ENCODE data around the gene RSU1.

Gene RSU1

DNA sequence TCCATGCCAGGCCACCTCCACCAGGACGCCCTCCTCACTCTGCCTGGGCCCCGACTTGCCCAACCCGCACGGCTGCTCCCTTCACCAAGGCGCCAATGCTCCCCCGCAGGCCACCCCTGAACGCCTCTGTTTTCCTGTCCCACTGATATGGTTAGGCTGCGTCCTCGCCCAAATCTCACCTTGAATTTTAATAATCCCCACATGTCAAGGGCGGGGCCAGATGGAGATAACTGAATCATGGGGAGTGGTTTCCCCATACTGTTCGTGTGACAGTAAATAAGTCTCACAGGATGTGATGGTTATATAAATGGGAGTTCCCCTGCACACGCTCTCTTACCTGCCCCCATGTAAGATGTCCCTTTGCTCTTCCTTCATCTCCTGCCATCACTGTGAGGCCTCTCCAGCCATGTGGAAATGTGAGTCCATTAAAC lies 29.8 kb downstream of the RSU1 start:
- Mint-ChIP-seq H3K4me3 (peak overlapping the region; percentile 63), H3K27me3 (no peaks in the 10 kb centered on the region), H3K9me3 (peaks cover 11% of the 10 kb centered on the region), H3K4me1 (ENCODE audit: low read depth) (peaks cover 44% of the 10 kb centered on the region), H3K36me3 (ENCODE audit: low read depth) (peaks cover 65% of the 10 kb centered on the region), H3K27ac (peak overlapping the region; percentile 92)
- DNase-seq: peak; percentile 67

DNA sequence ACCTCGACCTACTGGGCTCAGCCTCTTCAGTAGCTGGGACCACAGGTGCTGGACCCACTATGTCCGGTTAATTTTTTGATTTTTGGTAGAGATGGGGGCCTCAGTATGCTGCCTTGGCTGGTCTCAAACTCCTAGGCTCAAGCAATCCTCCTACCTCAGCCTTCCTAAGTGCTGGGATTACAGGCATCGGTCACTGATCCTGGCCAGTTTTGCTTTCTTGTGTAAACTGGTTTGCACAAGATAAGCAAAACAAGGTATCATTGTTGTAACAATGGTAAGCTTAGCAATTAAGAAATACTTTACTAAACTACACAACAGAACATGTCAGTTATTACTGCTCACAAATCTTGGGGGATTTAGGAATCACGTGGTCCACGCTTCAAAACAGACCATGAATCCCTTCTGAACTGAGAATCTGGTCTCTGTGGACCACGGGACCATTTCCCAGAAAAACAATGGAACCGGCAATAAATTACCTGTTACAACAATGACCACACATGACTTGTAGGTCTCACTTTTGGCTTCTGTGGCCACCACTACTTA lies 36.8 kb downstream of the RSU1 start:
- H3K9me3 Mint-ChIP-seq: peaks cover 5% of the 10 kb centered on the region
- no peak overlapping the region for H3K27ac Mint-ChIP-seq
- H3K4me3 Mint-ChIP-seq: no peak overlapping the region
- H3K27me3 Mint-ChIP-seq: no peaks in the 10 kb centered on the region
- DNase-seq: no peak
- peaks cover 48% of the 10 kb centered on the region for H3K4me1 Mint-ChIP-seq (ENCODE audit: low read depth)
- peaks cover 55% of the 10 kb centered on the region for H3K36me3 Mint-ChIP-seq (ENCODE audit: low read depth)

DNA sequence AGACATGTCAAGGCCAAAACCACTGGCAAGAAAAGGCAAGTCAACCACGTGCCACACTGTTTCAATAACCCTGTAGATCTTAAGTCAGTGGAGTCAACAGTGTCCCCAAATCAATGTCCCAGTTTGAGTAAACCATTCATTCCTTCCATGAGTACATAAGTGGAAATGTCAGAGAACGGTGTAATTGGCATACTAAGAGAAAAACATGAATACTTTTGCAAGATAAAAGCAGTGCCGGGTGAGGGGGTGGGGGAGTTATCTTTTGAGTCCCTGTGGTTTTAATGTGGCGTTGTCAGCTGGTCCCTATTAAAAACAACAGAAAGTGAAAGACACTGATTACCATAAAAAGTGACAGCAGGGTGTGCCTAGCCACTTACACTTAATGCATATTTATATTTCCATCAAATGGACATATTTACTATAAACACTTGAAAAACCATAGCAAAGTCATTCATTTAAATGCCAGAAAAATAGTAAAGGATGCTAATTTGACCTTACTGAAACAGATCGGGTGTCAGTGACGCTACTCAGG lies 37.8 kb downstream of the RSU1 start:
- H3K27ac Mint-ChIP-seq: peak overlapping the region; percentile 85
- DNase-seq: peak; percentile 69
- no peaks in the 10 kb centered on the region for H3K9me3 Mint-ChIP-seq

DNA sequence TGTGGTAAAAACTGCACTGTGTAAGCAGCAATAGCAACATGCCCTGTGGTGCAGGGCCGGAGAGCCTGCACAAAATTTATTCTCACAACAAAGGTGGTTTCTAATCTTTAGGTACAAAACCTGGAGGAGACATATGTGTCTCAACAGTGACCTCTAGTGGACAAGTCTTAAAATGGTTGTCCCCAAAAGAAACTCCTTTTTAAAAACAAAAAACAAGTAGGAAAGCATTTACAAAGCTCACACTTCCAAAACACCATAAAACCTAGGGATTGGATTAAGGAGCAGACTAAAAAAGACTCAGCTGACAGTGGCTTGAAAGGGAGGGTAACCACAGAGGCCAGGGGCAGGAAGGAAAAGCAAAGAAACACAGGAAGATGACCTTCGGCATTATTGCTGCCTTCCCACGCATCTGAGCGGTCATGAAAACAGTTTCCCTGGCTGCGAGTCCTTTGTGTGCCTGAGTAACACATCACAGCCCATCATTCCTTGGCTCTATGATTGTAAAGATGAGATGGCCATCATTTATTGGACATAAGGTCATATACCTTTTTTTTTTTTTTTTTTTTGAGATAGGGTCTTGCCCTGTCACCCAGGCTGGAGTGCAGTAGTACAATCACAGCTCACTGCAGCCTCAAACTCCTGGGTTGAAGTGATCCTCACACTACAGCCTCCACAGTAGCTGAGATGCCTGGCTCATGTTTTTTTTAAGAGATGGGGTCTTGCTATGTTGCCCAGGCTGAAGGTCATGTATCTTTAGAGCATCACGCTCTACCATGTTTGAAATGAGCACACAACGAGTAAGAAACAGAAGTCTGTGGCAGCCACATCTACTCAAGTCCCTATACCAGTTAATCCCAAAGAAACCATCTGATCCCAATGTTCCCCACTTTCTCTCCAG lies 39.5 kb downstream of the RSU1 start:
- peaks cover 46% of the 10 kb centered on the region for H3K36me3 Mint-ChIP-seq (ENCODE audit: low read depth)
- peak overlapping the region; percentile 45 for H3K4me3 Mint-ChIP-seq
- DNase-seq: no peak
- H3K9me3 Mint-ChIP-seq: no peaks in the 10 kb centered on the region
- no peaks in the 10 kb centered on the region for H3K27me3 Mint-ChIP-seq
- H3K4me1 Mint-ChIP-seq (ENCODE audit: low read depth): peaks cover 43% of the 10 kb centered on the region
- H3K27ac Mint-ChIP-seq: peak overlapping the region; percentile 90

More for the DNA sequence above, 37.8 kb downstream of the RSU1 start:
- Mint-ChIP-seq H3K4me1 (ENCODE audit: low read depth) (peaks cover 44% of the 10 kb centered on the region), H3K27me3 (no peaks in the 10 kb centered on the region), H3K36me3 (ENCODE audit: low read depth) (peaks cover 50% of the 10 kb centered on the region), H3K4me3 (no peak overlapping the region)

DNA sequence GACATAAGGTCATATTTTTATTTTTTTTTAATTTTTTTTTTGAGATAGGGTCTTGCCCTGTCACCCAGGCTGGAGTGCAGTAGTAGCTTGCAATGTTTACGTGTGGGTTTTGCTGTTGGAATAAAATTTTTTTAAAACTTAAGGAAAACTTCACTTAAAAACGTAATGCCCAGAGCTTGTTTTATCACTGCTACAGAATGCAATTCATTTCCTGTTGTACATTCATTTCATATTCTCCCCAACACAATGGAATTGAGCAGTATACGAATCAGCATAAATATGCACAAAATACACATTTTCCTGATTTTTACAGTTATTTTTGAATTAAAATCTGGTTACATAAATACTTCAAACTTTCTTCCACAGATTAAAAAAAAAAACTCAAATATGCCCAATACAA lies 40.3 kb downstream of the RSU1 start:
- Mint-ChIP-seq H3K27me3 (no peaks in the 10 kb centered on the region), H3K9me3 (no peaks in the 10 kb centered on the region), H3K27ac (no peak overlapping the region), H3K36me3 (ENCODE audit: low read depth) (peaks cover 44% of the 10 kb centered on the region), H3K4me1 (ENCODE audit: low read depth) (peaks cover 46% of the 10 kb centered on the region), H3K4me3 (no peak overlapping the region)
- no peak for DNase-seq

DNA sequence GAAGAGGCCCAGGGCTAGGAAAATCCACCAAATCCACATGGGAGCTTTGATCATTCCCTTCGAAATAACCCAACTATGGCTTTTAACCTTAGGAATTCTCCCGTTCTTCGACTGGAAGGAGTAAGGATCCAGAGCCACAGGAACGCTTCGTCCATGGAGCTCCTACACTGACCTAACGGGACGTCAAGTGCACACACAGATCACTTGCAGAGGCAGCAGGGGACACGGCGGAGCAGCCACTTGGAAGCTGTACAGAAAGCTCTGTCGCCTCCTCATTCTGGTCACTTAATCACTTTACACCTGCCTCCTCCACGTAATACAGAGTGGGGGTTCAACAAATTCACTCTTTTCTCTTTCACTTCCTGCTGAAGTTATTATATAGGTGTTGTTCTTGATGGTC lies 43.9 kb downstream of the RSU1 start:
- no peak overlapping the region for H3K27ac Mint-ChIP-seq
- no peak overlapping the region for H3K4me3 Mint-ChIP-seq
- H3K4me1 Mint-ChIP-seq (ENCODE audit: low read depth): peaks cover 37% of the 10 kb centered on the region
- no peak for DNase-seq
- no peaks in the 10 kb centered on the region for H3K9me3 Mint-ChIP-seq
- peaks cover 20% of the 10 kb centered on the region for H3K36me3 Mint-ChIP-seq (ENCODE audit: low read depth)
- no peaks in the 10 kb centered on the region for H3K27me3 Mint-ChIP-seq

DNA sequence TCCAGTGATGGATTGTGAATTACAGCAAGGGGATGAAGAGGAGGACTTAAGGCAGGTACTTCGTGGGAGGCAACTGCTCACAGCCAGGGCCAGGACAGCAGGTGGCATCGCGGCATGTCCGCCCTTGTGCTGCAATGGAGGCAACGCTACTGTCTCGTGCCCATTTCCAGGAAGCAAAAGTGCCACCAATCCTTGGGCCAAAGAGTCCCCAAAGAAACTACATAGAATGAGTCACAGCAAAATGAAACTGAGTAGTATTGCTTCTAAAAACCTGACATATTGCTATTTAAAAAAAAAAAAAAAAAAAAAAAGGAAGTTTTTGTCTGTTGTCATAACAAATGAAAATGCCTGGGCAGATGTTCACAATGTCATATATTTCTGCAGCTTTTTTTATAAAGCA lies 46.6 kb downstream of the RSU1 start:
- Mint-ChIP-seq H3K4me3 (no peak overlapping the region), H3K36me3 (ENCODE audit: low read depth) (peaks cover 12% of the 10 kb centered on the region), H3K27ac (peak overlapping the region; percentile 52), H3K9me3 (no peaks in the 10 kb centered on the region), H3K4me1 (ENCODE audit: low read depth) (peaks cover 30% of the 10 kb centered on the region), H3K27me3 (no peaks in the 10 kb centered on the region)
- DNase-seq: peak; percentile 34

DNA sequence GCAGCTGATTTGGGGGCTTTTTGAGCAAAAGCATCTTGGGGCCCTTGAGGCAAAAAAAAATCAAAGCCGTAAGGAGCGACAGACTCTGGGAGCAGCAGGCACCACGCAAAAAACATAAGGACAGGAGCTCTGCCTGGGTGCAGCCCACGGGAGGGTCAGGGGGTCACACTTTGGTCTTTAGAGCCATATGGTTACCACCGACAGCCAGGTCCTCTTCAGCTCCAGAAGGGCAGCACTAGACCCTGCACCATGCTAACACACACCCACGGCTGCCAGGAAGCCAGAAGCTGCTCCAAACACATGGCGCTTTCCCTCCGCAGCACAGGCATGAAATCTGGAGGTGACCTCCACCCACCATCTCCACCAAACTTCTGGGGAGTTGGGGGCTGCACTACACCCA lies 47.1 kb downstream of the RSU1 start:
- Mint-ChIP-seq H3K4me3 (no peak overlapping the region), H3K27ac (peak overlapping the region; percentile 57), H3K27me3 (no peaks in the 10 kb centered on the region), H3K4me1 (ENCODE audit: low read depth) (peaks cover 35% of the 10 kb centered on the region), H3K9me3 (no peaks in the 10 kb centered on the region), H3K36me3 (ENCODE audit: low read depth) (peaks cover 12% of the 10 kb centered on the region)
- no peak for DNase-seq

DNA sequence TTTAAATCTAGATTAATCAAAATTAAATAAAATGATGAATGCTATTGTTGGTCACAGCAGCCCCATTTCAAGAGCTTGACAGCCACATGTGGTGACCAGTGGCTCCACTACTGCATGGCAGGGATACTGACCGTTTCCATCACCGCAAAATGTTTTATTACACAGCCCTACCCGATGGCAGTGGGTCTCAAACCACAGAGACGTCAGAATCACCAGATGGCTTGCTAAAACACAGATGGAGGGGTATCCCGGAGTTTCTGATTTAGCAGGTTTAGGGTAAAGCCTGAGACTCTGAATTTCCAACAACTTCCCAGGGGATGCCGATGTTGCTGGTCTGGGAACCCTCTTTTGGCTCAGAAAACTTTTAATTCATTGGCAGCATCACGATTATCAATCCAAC lies 47.9 kb downstream of the RSU1 start:
- H3K27me3 Mint-ChIP-seq: no peaks in the 10 kb centered on the region

DNA sequence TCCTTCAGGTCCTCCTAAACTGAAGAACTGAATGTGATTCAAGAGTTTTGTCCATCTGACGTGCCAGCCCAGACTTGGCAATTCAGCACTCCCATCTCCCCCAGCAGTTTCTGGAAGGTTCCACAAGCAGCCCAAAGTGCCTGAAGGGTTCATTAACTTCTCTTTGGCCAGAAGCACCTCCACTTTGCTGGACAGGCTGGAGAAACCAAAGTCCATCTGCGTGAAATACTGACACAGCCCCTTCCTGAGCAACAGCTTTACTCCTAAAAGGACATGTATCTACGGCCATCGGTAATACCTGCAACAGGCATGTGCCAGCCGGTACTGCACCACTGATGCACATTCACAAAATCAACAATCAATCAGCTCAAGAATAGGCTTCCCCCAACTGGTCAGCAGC lies 48.5 kb downstream of the RSU1 start:
- no peak overlapping the region for H3K4me3 Mint-ChIP-seq
- no peaks in the 10 kb centered on the region for H3K27me3 Mint-ChIP-seq
- H3K9me3 Mint-ChIP-seq: no peaks in the 10 kb centered on the region
- peaks cover 34% of the 10 kb centered on the region for H3K4me1 Mint-ChIP-seq (ENCODE audit: low read depth)
- DNase-seq: no peak
- H3K36me3 Mint-ChIP-seq (ENCODE audit: low read depth): peaks cover 19% of the 10 kb centered on the region
- H3K27ac Mint-ChIP-seq: no peak overlapping the region

More for the DNA sequence above, 47.9 kb downstream of the RSU1 start:
- Mint-ChIP-seq H3K9me3 (no peaks in the 10 kb centered on the region), H3K36me3 (ENCODE audit: low read depth) (peaks cover 15% of the 10 kb centered on the region), H3K4me1 (ENCODE audit: low read depth) (peaks cover 35% of the 10 kb centered on the region), H3K4me3 (no peak overlapping the region), H3K27ac (no peak overlapping the region)
- DNase-seq: no peak

DNA sequence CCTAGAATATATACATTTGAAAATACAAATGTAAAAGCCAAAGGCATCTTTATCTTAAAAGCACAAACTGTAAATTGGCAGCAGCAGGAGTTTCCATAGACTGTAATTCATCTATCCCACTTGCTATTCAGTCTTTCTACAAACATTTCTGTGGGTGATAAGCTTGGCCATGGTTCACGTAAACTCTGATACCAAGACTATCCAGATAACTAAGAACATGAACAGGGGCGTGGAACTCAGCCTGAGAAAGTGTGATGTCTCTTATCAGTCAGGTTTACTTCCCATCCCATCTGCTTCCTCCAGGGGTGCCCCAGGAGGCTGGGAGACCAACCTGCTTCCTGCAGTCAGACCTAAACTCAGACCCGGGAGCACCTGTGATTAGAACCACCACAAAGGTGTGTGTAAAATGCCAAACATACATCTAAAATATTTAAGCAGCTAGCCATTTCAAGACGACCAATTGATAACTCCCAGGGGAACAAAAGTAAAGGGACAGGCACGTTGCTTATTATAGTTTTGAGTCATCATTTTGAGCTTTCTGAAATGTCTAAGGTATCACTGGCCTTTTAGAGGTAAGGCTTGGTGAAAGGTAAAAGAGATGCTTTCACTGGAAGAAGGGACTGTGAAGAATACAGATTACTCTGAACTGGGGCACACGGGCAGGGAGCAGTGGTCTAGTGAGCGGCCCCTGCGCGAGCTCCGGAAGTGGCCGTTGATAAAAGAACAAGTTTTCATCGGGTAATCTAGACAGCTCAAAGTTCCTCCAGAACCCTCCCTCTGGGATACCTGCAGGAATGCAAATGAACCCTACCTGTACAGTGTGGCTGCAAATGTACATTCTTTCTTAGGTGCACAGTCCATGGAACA lies 51.5 kb downstream of the RSU1 start:
- no peak for DNase-seq
- Mint-ChIP-seq H3K27me3 (no peaks in the 10 kb centered on the region), H3K9me3 (no peaks in the 10 kb centered on the region), H3K27ac (no peak overlapping the region), H3K4me1 (ENCODE audit: low read depth) (peaks cover 22% of the 10 kb centered on the region), H3K36me3 (ENCODE audit: low read depth) (peaks cover 35% of the 10 kb centered on the region), H3K4me3 (no peak overlapping the region)

DNA sequence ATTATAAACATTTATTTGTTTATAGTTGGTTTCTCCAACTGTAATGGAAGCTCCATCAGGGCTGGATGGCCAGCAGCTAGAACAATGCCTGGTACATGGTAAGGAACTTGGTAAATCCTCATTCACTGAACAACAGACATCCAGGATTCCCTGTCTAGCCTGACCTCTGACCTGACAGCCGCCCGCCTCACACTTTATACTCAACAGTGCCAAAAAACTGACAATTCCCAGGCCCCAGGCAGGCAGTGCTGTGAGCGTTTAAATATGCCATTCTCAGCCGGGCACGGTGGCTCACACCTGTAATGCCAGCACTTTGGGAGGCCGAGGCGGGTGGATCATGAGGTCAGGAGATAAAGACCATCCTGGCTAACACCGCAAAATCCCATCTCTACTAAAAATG lies 55.9 kb downstream of the RSU1 start:
- DNase-seq: no peak
- H3K36me3 Mint-ChIP-seq (ENCODE audit: low read depth): peaks cover 60% of the 10 kb centered on the region
- no peak overlapping the region for H3K4me3 Mint-ChIP-seq
- no peaks in the 10 kb centered on the region for H3K27me3 Mint-ChIP-seq
- no peaks in the 10 kb centered on the region for H3K9me3 Mint-ChIP-seq
- H3K4me1 Mint-ChIP-seq (ENCODE audit: low read depth): peaks cover 14% of the 10 kb centered on the region
- H3K27ac Mint-ChIP-seq: no peak overlapping the region

DNA sequence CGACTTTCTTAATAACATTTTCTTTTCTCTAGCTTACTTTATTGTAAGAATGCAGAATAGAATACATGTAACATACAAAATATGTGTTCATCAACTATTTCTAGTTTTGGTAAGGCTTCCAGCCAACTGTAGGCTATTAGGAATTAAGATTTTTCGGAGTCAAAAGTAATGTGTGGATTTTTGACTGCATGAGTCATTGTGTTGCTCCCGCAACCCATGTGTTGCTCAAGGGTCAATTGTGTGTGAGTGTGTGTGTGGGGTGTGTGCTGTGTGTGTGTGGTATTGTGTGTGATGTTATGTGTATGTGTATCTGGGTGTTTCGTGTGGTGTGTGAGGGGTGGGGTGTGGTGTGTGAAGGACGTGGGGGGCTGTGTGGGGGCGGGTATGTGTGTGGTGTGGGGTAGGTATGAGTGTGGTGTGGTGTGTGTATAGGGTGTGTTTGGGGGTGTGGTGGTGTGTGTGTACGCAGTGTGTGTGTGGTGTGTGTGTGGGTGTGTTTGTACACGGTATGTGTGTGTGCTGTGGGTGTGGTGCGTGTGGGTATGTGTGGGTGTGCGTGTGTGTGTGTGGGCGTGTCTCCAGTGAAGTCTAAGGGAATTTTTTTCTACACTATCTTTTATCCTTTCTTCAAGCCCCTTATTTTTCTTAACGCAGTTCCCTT lies 60.5 kb downstream of the RSU1 start:
- no peak for DNase-seq
- H3K27ac Mint-ChIP-seq: peak overlapping the region; percentile 52
- peaks cover 7% of the 10 kb centered on the region for H3K4me1 Mint-ChIP-seq (ENCODE audit: low read depth)
- no peaks in the 10 kb centered on the region for H3K27me3 Mint-ChIP-seq
- H3K36me3 Mint-ChIP-seq (ENCODE audit: low read depth): peaks cover 74% of the 10 kb centered on the region
- H3K9me3 Mint-ChIP-seq: no peaks in the 10 kb centered on the region
- no peak overlapping the region for H3K4me3 Mint-ChIP-seq

DNA sequence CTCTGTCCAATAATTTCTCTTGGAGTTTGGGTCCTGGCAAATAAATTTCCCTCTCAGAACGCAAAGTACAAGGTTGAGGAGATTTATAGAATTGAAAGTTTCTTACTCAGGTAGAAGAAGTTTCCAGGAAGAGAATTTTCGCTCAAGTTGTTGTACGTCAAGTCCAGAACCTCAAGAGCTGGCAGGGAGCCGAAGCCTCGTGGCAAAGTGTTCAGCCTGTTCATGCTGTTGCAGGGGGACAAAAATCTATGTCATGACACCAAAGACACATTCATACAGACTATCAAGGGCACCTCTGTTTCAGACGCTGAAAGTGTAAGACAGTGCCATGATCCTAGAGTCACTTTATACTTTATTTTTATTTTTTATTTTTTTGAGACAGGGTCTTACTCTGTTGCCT lies 62.5 kb downstream of the RSU1 start:
- peaks cover 82% of the 10 kb centered on the region for H3K36me3 Mint-ChIP-seq (ENCODE audit: low read depth)
- peaks cover 7% of the 10 kb centered on the region for H3K4me1 Mint-ChIP-seq (ENCODE audit: low read depth)
- no peaks in the 10 kb centered on the region for H3K9me3 Mint-ChIP-seq
- no peak overlapping the region for H3K27ac Mint-ChIP-seq
- DNase-seq: no peak
- no peak overlapping the region for H3K4me3 Mint-ChIP-seq
- no peaks in the 10 kb centered on the region for H3K27me3 Mint-ChIP-seq
